ENCODE results near the gene VPREB1.
"Not testable (repeated sequence)": the region's sequence is repeated elsewhere in the genome, so short reads cannot be mapped to it uniquely, and the experiment has no call there.

Gene VPREB1, protein sequence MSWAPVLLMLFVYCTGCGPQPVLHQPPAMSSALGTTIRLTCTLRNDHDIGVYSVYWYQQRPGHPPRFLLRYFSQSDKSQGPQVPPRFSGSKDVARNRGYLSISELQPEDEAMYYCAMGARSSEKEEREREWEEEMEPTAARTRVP

DNA sequence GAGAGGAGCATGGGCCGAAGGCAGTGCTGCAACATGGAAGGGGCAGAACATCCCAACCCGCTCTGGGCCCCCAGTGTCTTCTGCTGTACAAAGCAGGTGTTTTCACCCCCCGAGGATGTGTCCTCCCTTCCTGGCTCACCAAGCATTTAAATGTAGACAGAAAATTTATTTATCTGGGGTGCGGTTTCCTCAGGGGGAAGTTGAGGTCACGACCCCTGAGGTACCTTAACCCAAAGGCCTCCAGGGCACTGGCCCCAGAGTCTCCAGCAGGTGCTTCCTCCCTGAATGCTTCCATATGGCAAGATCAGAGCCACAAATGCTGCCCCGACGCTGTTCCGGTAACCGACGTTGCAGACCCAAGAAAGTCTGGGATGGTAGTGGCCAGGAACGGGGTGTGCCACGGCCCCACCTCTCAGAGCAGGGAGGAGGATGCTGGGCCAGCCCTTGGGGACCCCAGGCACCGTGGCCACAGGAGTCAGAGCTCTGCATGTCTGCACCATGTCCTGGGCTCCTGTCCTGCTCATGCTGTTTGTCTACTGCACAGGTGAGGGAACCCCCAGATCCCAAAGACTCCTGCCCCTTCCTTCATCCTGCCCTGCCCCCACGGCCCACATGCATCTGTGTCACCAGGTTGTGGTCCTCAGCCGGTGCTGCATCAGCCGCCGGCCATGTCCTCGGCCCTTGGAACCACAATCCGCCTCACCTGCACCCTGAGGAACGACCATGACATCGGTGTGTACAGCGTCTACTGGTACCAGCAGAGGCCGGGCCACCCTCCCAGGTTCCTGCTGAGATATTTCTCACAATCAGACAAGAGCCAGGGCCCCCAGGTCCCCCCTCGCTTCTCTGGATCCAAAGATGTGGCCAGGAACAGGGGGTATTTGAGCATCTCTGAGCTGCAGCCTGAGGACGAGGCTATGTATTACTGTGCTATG is at the start of gene VPREB1:
Gene VPREB1, plus strand, starts transcription at position 471 of the 935 bp plus-strand sequence. Its CDS starts 28 bp downstream, at position 499.
- no peak for DNase-seq

DNA sequence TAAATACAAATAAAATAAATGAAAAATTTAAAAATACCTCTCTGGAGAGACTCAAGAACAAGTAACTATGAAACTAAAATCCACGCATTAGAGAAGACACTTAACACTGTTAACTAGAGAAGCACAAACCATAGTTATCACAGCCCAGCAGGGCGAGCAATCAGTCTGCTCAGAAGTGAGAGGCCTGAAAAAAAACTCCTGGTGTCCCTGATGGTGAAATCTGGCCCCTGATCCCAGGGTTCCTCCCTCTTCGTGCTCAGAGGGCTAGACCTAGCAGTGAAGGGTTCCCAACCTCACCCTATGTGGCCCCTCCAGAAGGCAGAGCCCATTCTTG is 49.7 kb upstream of the VPREB1 start:
- DNase-seq, result no peak

DNA sequence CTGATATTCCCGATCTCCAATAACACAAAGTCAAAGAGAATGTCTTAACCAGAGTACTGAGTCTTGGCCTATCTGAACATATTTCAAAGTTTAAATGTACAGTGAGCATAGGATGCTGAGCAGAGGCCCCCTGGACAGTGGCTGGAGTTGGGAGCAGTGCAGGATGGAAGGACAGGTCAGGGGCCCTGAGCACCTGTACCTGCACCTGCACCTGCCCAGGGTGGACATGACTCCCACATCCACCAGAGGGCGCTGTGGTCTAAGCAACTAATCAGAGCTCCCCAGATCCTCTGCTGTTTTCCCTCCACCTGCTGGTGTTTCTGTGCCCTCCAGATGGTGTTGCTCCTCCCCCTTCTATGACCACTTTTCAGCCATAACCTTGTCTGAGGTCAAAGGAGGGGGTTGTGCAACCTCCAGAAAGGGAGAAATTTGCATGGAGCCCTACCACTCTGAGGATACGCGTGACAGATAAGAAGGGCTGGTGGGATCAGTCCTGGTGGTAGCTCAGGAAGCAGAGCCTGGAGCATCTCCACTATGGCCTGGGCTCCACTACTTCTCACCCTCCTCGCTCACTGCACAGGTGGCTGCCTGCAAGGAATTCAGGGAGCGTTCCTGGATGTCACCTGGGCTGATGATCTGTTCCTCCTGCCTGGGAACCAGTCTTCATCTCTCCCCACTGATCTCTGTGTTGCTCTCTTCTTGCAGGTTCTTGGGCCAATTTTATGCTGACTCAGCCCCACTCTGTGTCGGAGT is 49.1 kb upstream of the VPREB1 start:
- peak; percentile 70 for DNase-seq

DNA sequence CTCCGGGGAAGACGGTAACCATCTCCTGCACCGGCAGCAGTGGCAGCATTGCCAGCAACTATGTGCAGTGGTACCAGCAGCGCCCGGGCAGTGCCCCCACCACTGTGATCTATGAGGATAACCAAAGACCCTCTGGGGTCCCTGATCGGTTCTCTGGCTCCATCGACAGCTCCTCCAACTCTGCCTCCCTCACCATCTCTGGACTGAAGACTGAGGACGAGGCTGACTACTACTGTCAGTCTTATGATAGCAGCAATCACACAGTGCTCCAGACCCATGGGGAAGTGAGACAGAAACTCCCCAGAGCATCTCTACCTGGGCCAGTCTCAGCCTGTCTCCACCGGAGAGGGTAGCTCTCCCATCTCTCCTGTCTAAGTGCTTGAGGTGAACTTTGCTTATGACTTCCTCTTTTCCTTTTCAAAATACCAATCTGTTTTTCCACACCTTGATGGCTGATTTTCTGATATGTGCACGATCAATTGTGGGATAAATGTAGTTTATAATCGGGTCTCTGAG is 48.5 kb upstream of the VPREB1 start:
- no peak for DNase-seq

GRCh38 chr22:22196833-22197477 is 47.6 kb upstream of the VPREB1 start:
- no peak for DNase-seq

DNA sequence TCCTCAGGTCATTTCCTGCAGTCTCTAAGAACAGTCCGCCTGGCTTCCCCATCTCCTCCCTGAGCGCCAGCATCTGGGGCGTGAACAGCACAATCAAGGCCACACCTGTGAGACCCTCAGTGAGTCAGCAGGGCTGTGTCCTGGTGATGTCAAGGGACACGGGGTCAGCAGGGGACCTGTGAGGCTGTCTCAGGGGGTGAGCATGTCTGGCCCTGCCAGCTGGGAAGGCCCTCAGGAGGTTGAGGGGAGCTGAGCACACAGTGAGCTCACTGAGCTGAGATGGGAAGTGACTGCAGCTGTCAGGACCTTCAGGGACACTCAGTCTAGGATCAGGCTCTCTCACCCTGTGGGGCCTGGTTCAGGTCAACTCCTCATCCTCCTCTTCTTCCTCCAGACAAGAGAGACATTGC is 46.6 kb upstream of the VPREB1 start:
- DNase-seq, result no peak

- no peak for DNase-seq
Measured at GRCh38 chr22:22198751-22199150, 45.8 kb upstream of the VPREB1 start.

GRCh38 chr22:22199634-22200033 is 45.0 kb upstream of the VPREB1 start:
- no peak for DNase-seq

- DNase-seq, result no peak
Measured at GRCh38 chr22:22200569-22201184, 43.9 kb upstream of the VPREB1 start.

DNA sequence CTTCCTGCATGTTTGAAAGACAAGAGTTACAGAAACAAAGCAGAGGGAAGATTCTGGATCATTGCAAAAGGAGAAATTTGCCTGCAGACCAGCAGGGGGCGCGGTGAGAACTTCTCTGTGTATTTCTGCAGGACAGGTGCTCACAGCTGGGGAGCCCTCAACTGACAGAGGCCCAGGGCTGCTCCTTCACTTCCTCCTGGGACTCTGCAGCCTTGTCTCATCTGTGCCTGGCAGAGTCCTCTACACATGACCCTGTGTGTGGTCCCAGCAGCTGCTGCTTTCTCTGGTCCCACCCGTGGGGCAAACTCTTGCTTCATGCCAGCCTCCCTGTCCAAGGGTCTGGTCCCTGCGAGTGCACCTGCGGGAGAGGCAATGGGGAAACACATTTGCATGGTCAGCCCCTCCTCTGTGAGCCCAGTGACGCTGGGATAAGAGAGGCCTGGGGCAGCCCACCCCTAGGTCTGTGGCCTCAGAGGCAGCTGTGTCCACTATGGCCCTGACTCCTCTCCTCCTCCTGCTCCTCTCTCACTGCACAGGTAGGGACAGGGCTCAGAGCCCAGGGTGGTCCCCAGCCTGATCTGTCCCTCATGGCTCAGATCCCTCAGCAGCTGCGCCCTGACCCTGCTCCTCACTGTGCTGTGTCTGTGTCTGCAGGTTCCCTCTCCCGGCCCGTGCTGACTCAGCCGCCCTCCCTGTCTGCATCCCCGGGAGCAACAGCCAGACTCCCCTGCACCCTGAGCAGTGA is 43.2 kb upstream of the VPREB1 start:
- peak; percentile 48 for DNase-seq

- no peak for DNase-seq
Measured at GRCh38 chr22:22201930-22202343, 42.6 kb upstream of the VPREB1 start.

- DNase-seq, result no peak
Measured at GRCh38 chr22:22203048-22203971, 41.3 kb upstream of the VPREB1 start.

- DNase-seq, result peak; percentile 70
Measured at GRCh38 chr22:22207845-22208564, 36.6 kb upstream of the VPREB1 start.

DNA sequence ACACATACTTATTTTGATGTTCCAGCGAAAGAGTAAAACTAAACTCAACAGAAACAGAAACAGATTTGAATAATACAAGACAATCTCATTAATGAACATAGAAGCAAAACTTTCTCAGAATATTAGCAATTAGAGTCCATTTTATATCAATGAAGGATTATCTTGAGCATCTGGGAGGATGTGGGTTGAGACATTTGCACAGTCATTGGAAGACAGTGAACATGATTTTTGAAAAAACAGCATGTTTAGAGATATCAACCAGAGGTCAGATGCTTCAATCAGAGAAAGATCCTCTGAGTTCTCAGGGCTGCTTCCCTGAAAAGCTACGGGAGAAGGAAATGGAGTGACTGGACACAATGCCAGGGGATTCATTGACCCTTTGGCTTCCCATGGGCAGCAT is 35.9 kb upstream of the VPREB1 start:
- no peak for DNase-seq

GRCh38 chr22:22209080-22209640 is 35.4 kb upstream of the VPREB1 start:
- not testable (repeated sequence) for DNase-seq

DNA sequence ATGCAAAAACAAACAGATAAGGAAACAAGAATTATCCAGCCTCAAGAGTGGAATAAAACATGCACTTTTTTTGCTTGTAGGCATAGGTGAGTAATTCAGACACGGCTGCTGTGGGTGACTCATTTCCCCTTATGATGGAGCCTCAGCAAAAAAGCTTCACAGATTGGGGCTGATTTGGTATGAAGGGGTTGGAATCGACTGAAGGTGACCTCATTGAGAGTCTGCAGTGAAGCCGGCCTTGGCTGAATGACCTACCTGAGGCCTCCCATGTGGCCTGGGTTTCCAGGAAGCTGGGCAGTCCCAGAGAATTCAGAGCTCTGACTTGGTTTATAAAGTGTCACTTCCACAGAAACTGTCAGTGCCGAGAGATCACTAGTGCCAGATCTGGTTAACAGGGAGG is 34.2 kb upstream of the VPREB1 start:
- peak; percentile 45 for DNase-seq

GRCh38 chr22:22210889-22211833 is 33.4 kb upstream of the VPREB1 start:
- DNase-seq, result no peak

DNA sequence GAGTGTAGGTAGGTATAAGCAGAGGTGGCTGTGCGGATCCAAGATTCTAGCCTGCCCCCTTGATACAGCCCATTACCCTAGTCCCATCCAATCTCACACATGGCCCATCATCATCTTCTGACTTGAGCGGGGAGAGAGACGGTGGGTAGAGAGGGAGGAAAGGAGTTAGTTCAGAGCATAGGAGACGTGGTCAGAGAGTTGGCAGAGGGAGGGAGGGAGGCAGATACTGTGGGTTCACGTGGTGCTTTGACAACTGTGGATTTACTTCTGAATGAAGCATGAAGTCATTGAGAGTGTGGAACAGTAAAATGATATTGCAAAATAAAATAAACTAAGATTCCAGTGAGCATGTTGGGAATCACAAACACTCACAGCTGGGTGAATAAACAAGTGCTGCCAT is 31.4 kb upstream of the VPREB1 start:
- DNase-seq, result no peak
